ENCODE data around the gene AOPEP.

DNA sequence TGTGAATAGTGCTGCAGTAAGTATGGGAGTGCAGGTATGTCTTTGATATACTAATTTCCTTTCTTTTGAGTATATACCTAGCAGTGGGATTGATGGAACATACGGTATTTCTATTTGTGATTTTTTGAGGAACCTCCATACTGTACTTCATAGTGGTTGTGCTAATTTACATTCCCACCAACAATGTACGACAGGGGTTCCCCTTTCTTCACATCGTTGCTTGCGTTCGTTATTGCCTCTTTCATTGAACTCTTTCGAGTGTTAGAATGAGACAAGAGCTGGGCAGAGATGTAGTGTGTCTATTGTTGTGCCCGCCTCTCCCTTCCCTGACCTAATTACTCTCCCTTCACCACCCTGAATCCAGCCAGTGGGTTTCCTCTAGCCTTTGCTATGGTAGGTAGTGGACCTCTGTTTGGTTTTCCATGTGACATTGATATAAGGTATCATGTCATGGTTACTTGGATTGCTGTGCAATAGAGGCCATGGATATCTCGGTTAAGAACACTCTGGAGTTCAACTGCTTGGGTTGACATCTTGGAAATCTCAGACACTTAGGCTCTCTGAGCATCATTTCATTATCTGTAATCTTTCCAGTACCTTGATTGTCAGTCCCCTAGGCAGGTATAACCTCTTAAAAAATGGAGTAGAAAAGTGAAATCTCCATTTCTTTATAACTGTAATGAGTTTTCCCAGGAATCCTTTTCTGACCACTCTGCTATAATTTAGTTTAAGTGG lies 19.5 kb downstream of the AOPEP start:
- TF ChIP-seq CTCF (IDR thresholded peaks at IDR 0.05; ENCODE audit: insufficient read depth, low read depth, low read length) (no peak), EZH2 (IDR thresholded peaks at IDR 0.05; ENCODE audit: insufficient read depth, low read length) (no peak)

Data from astrocyte (in vitro differentiated cells and primary cell).